H9 (cell line): Measurements from ENCODE around the gene SLC39A10. TPM values are rescaled to one million over a fixed set of nuclear protein-coding genes. Genes with fewer than 3 reads are reported as not detected.

Source experiments
- DNase-seq: peaks from one replicate; pipeline ENCODE4 v3.0.0-alpha.2; 2017
- H2AFZ ChIP-seq: one replicate; pipeline ENCODE4 v1.6.1; 2013; ENCODE audit warnings: mild to moderate bottlenecking, low read length, control low read depth, moderate library complexity
- H2AK5ac ChIP-seq: 2 replicates; pipeline ENCODE4 v1.6.1; 2013; ENCODE audit warnings: low read length, control low read depth, mixed read lengths; ENCODE audit not compliant: insufficient read length
- H2BK120ac ChIP-seq: one replicate; pipeline ENCODE4 v1.6.1; 2013; ENCODE audit warnings: low read depth, mild to moderate bottlenecking, low read length, control low read depth, inconsistent platforms; ENCODE audit not compliant: poor library complexity, severe bottlenecking
- H2BK12ac ChIP-seq: 2 replicates; pipeline ENCODE4 v1.6.1; 2013; ENCODE audit warnings: low read length, control low read depth, mixed read lengths, low read depth; ENCODE audit not compliant: insufficient read length
- H2BK15ac ChIP-seq: 2 replicates; pipeline ENCODE4 v1.6.1; 2013; ENCODE audit warnings: low read depth, low read length, control low read depth
- H2BK20ac ChIP-seq: one replicate; pipeline ENCODE4 v1.6.1; 2013; ENCODE audit warnings: low read depth, mild to moderate bottlenecking, low read length, control low read depth, inconsistent platforms; ENCODE audit not compliant: poor library complexity, severe bottlenecking
- H2BK5ac ChIP-seq: 2 replicates; pipeline ENCODE4 v1.6.1; 2013; ENCODE audit warnings: low read length, control low read depth, mixed read lengths; ENCODE audit not compliant: insufficient read length
- H3K14ac ChIP-seq: 2 replicates; pipeline ENCODE4 v1.6.1; 2013; ENCODE audit warnings: low read length, control low read depth; ENCODE audit not compliant: insufficient read depth
- H3K18ac ChIP-seq: 2 replicates; pipeline ENCODE4 v1.6.1; 2013; ENCODE audit warnings: low read depth, mild to moderate bottlenecking, mixed read lengths, low read length, control low read depth; ENCODE audit not compliant: insufficient read length
- H3K23ac ChIP-seq: 2 replicates; pipeline ENCODE4 v1.6.1; 2013; ENCODE audit warnings: low read length, control low read depth, mixed read lengths, low read depth; ENCODE audit not compliant: insufficient read length
- H3K23me2 ChIP-seq: 2 replicates; pipeline ENCODE4 v1.6.1; 2013; ENCODE audit warnings: low read depth, mild to moderate bottlenecking, mixed read lengths, low read length, control low read depth; ENCODE audit not compliant: insufficient read length, poor library complexity, severe bottlenecking
- H3K27ac ChIP-seq: 2 replicates; pipeline ENCODE4 v1.5.1; 2013; ENCODE audit warnings: low read length, control low read depth, mixed read lengths, low read depth; ENCODE audit not compliant: insufficient read length
- H3K27me3 ChIP-seq: 2 replicates; pipeline ENCODE4 v1.6.1; 2013; ENCODE audit warnings: low read length, control low read depth, inconsistent platforms; ENCODE audit not compliant: insufficient read depth
- H3K4ac ChIP-seq: 2 replicates; pipeline ENCODE4 v1.6.1; 2013; ENCODE audit warnings: low read depth, mild to moderate bottlenecking, control low read depth, inconsistent platforms, low read length, moderate library complexity
- H3K4me1 ChIP-seq: 2 replicates; pipeline ENCODE4 v1.6.1; 2013; ENCODE audit warnings: low read length, control low read depth, inconsistent platforms; ENCODE audit not compliant: insufficient read depth
- H3K4me2 ChIP-seq: 2 replicates; pipeline ENCODE4 v1.6.1; 2013; ENCODE audit warnings: low read length, control low read depth, mixed read lengths; ENCODE audit not compliant: insufficient read length, insufficient read depth
- H3K56ac ChIP-seq: 2 replicates; pipeline ENCODE4 v1.6.1; 2013; ENCODE audit warnings: low read depth, mild to moderate bottlenecking, mixed read lengths, low read length, control low read depth; ENCODE audit not compliant: insufficient read length
- H3K79me1 ChIP-seq: 2 replicates; pipeline ENCODE4 v1.6.1; 2013; ENCODE audit warnings: low read depth, mild to moderate bottlenecking, moderate library complexity, low read length, control low read depth, inconsistent platforms; ENCODE audit not compliant: insufficient read depth, poor library complexity, severe bottlenecking
- H3K79me2 ChIP-seq: 2 replicates; pipeline ENCODE4 v1.6.1; 2013; ENCODE audit warnings: low read length, control low read depth, inconsistent platforms; ENCODE audit not compliant: insufficient read depth
- H3K9ac ChIP-seq: 2 replicates; pipeline ENCODE4 v1.6.1; 2013; ENCODE audit warnings: low read length, control low read depth, mixed read lengths; ENCODE audit not compliant: insufficient read length; ENCODE audit errors: extremely low read depth
- H3K9me3 ChIP-seq: one replicate; pipeline ENCODE4 v1.6.1; 2013; ENCODE audit warnings: low read depth, low read length, inconsistent platforms; ENCODE audit not compliant: control insufficient read depth
- H3T11ph ChIP-seq: one replicate; pipeline ENCODE4 v1.6.1; 2013; ENCODE audit warnings: mild to moderate bottlenecking, low read length, control low read depth, inconsistent platforms
- H4K20me1 ChIP-seq: one replicate; pipeline ENCODE4 v1.6.1; 2013; ENCODE audit not compliant: control insufficient read depth, insufficient read length, insufficient read depth
- H4K5ac ChIP-seq: 2 replicates; pipeline ENCODE4 v1.6.1; 2013; ENCODE audit warnings: low read depth, mild to moderate bottlenecking, mixed read lengths, low read length, control low read depth; ENCODE audit not compliant: insufficient read length
- H4K8ac ChIP-seq: replicated peaks from 2 replicates; pipeline ENCODE4 v1.6.1; 2013; ENCODE audit warnings: low read length, control low read depth, mixed read lengths, low read depth; ENCODE audit not compliant: insufficient read length
- H4K91ac ChIP-seq: 2 replicates; pipeline ENCODE4 v1.6.1; 2013; ENCODE audit warnings: low read depth, mild to moderate bottlenecking, moderate library complexity, mixed read lengths, low read length, control low read depth; ENCODE audit not compliant: insufficient read length
- H3K27ac Mint-ChIP-seq, 3 experiments: 2 replicates in 2 of 3; 3 replicates in 1 of 3; pipeline ENCODE4 v1.8.0; 2020 to 2021; ENCODE audit warnings: mixed read lengths in 3 of 3, mild to moderate bottlenecking in 1 of 3, moderate library complexity in 1 of 3
- H3K27me3 Mint-ChIP-seq: 2 replicates; pipeline ENCODE4 v1.8.0; 2021; ENCODE audit warnings: low read depth, mild to moderate bottlenecking, moderate library complexity, mixed read lengths
- H3K36me3 Mint-ChIP-seq, 3 experiments: 2 replicates in 2 of 3; 3 replicates in 1 of 3; pipeline ENCODE4 v1.8.0; 2020 to 2021; ENCODE audit warnings: low read depth in 3 of 3, mixed read lengths in 3 of 3; ENCODE audit not compliant: insufficient read depth in 1 of 3
- H3K4me1 Mint-ChIP-seq, 2 experiments: 2 replicates each; pipeline ENCODE4 v1.8.0; 2020; ENCODE audit warnings: mixed read lengths in 2 of 2
- H3K4me3 Mint-ChIP-seq, 2 experiments: 2 replicates in 1 of 2; 3 replicates in 1 of 2; pipeline ENCODE4 v1.8.0; 2020 to 2021; ENCODE audit warnings: mild to moderate bottlenecking in 2 of 2, mixed read lengths in 2 of 2, moderate library complexity in 1 of 2
- H3K9me3 Mint-ChIP-seq, 2 experiments: 2 replicates in 1 of 2; 3 replicates in 1 of 2; pipeline ENCODE4 v1.8.0; 2020; ENCODE audit warnings: mild to moderate bottlenecking in 2 of 2, mixed read lengths in 2 of 2, moderate library complexity in 1 of 2
- WGBS: extraction: QIAGEN DNeasy Blood & Tissue Kit; methylation state at CpG from one replicate; pipeline ENCODE4 v1.1.7; 2013; ENCODE audit warnings: missing lambda C conversion rate, low lambda C conversion rate, mixed read lengths; ENCODE audit not compliant: insufficient read length; ENCODE audit errors: extremely low coverage; 5-methylcytosine and 5-hydroxymethylcytosine counted together
- total RNA-seq: library from RNA; stranded (reverse); gene quantifications from 2 replicates; pipeline ENCODE4 v1.2.1, GENCODE V29; 2021
- TF ChIP-seq, protein P1 (sequence below): fragments of 200-600 bp; sonication (generic); conservative IDR thresholded peaks from 3 replicates; pipeline ENCODE4 v1.8.0; 2021; ENCODE audit warnings: antibody characterized with exemption, mild to moderate bottlenecking

SLC39A10 gene
- total RNA-seq, 1 experiment from 2014 or later: 161 TPM

DNA sequence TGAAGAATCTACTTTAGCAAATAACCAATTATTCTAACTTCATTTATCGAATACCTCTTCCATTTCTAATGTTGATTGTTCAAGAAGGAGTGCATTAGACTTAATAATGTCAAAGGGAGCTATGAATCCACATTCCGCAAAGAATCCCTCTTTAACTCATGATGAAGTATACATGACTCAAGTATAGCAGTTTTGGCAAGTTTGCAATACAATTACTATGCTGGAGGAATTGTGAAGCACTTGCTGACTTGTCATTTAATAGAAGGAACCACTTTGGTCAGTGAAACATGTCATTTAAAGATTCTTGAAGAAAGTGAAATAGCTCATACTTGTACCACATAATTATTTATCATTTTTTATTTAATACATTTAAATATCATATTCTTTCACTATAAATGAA is 125.1 kb downstream of the SLC39A10 start:
- no peak overlapping the region for H3K18ac ChIP-seq
- H3K23me2 ChIP-seq: no peaks in the 10 kb centered on the region

More for the DNA sequence above, 125.1 kb downstream of the SLC39A10 start:
- no peak for DNase-seq
- Mint-ChIP-seq H3K36me3 (no peaks in the 10 kb centered on the region), H3K27me3 (no peaks in the 10 kb centered on the region), H3K4me1 (no peaks in the 10 kb centered on the region), H3K27ac (no peak overlapping the region), H3K9me3 (no peaks in the 10 kb centered on the region), H3K4me3 (no peak overlapping the region)
- no peak overlapping the region for H2BK5ac ChIP-seq
- no peak overlapping the region for H3K56ac ChIP-seq
- H4K91ac ChIP-seq: no peak overlapping the region
- no peak overlapping the region for H3K9ac ChIP-seq
- no peak overlapping the region for H4K8ac ChIP-seq
- H2BK15ac ChIP-seq: no peak overlapping the region
- no peaks in the 10 kb centered on the region for H4K20me1 ChIP-seq
- no peak overlapping the region for H3K23ac ChIP-seq
- no peak overlapping the region for H2AFZ ChIP-seq
- TF ChIP-seq, protein P1, sequence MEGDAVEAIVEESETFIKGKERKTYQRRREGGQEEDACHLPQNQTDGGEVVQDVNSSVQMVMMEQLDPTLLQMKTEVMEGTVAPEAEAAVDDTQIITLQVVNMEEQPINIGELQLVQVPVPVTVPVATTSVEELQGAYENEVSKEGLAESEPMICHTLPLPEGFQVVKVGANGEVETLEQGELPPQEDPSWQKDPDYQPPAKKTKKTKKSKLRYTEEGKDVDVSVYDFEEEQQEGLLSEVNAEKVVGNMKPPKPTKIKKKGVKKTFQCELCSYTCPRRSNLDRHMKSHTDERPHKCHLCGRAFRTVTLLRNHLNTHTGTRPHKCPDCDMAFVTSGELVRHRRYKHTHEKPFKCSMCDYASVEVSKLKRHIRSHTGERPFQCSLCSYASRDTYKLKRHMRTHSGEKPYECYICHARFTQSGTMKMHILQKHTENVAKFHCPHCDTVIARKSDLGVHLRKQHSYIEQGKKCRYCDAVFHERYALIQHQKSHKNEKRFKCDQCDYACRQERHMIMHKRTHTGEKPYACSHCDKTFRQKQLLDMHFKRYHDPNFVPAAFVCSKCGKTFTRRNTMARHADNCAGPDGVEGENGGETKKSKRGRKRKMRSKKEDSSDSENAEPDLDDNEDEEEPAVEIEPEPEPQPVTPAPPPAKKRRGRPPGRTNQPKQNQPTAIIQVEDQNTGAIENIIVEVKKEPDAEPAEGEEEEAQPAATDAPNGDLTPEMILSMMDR: no peak
- no peak overlapping the region for H4K5ac ChIP-seq
- H2BK120ac ChIP-seq: no peak overlapping the region
- H2BK12ac ChIP-seq: no peak overlapping the region
- no CpG with 5 or more reads among the region's 2 CpGs for WGBS
- no peak overlapping the region for H2BK20ac ChIP-seq
- no peaks in the 10 kb centered on the region for H3K9me3 ChIP-seq
- no peaks in the 10 kb centered on the region for H3K79me2 ChIP-seq
- H3K27me3 ChIP-seq: no peaks in the 10 kb centered on the region
- no peaks in the 10 kb centered on the region for H3K79me1 ChIP-seq
- H3K4me2 ChIP-seq: no peak overlapping the region
- no peak overlapping the region for H3K4ac ChIP-seq
- H3K14ac ChIP-seq: no peak overlapping the region
- no peak overlapping the region for H2AK5ac ChIP-seq
- no peaks in the 10 kb centered on the region for H3K4me1 ChIP-seq
- H3K27ac ChIP-seq: no peak overlapping the region
- no peak overlapping the region for H3T11ph ChIP-seq
